ENCODE results near the gene APBA2.

GRCh38 chr15:28919201-28919635 is 33.4 kb downstream of the APBA2 start:
- TF ChIP-seq CTCF (IDR thresholded peaks at IDR 0.05) (no peak), EZH2 (IDR thresholded peaks at IDR 0.05) (no peak), EZH2phosphoT487 (IDR thresholded peaks at IDR 0.05) (no peak)
